Amniotic epithelial cell (primary cell): ENCODE results near the gene MORN2.

Source experiments
- DNase-seq: peaks from one replicate; pipeline ENCODE4 v3.0.0-alpha.2; 2010; ENCODE audit warnings: low read depth

MORN2 gene

GRCh38 chr2:38889575-38889974 lies 13.8 kb downstream of the MORN2 start, which contains the start of gene ARHGEF33:
TSS of gene ARHGEF33 (plus strand) at chr2:38889875. CDS start at chr2:38919448, 29,573 bp downstream.
- no peak for DNase-seq

GRCh38 chr2:38892819-38893218 lies 17.0 kb downstream of the MORN2 start:
- DNase-seq: no peak

GRCh38 chr2:38898256-38898655 lies 22.5 kb downstream of the MORN2 start:
- DNase-seq: no peak

- no peak for DNase-seq
These were observed 24.9 kb downstream of the MORN2 start for GRCh38 chr2:38900726-38901125.

DNA sequence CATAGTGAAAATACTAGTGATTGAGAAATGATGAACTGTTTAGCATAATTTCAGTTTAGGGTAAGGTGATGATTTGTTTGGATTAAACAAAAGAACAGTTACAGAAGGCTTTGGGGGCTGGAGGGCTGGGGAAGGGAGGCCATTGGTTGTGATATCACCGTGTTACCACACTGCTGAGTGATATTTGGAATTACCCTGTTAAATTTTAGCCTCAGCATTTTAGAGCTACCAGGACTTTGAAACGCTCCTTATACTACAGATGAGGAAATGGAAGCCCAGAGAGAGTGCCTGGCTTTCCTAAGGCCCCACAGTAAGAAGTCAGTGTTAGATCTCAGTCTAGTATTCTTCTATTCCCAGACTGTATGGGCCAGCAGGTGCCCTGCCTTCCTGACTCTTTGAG lies 29.5 kb downstream of the MORN2 start:
- DNase-seq: no peak

- DNase-seq: no peak
These were observed 31.5 kb downstream of the MORN2 start for GRCh38 chr2:38907242-38907641.

DNA sequence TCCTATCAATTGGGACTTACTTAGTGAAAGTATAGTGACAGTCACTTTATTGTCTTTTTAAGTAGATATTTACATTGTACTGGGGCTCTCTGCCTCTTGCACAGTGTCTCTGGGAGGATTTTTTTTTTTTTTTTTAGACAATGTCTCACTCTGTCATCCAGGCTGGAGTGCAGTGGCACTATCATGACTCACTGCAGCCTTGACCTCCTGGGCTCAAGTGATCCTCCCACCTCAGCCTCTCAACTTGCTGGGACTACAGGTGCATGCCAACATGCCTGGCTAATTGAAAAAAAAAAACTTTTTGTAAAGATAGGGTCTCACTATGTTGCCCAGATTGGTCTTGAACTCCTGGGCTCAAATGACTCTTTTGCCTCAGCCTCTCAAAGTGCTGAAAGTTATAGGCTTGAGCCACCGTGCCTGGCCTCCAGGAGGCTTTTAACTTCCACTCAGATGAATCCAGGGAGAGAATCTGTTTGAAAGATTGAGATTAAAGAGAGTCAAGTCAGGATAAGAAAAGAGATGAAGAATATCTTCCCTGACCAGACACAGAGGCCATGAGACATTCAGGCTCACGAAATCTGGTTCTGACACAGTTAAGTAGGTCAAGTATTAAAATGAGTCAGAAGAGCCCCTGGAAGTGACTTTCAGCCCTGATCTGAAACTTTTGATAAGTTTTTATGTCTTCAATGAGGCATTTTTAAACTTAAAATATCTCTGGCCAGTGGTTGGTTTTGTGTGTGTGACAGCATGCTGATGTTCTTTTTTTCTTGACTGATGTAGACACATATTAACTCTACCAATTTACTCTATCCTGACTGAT lies 32.2 kb downstream of the MORN2 start:
- DNase-seq: peak; percentile 36

DNA sequence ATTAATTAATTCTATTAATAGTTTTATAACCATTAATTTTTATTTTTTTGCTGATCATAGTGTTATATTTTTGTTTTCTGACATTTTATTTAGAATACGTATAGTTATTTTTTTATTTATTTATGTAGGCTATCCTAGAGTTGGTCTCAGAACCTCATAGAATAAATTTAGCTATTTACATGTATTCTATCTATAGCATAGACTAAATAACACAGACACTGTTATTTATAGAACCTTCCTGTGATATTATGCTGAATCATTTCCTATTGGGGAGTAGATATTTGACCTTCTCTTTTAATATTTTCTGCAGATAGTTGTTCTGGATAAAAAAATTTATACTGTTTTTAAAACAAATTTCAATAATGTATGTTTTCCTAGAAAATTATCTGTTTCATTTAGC lies 34.1 kb downstream of the MORN2 start:
- DNase-seq: no peak

- no peak for DNase-seq
These were observed 35.4 kb downstream of the MORN2 start for GRCh38 chr2:38911191-38911590.

GRCh38 chr2:38912619-38913018 lies 36.8 kb downstream of the MORN2 start:
- DNase-seq: no peak

- DNase-seq: no peak
These were observed 46.6 kb downstream of the MORN2 start for GRCh38 chr2:38922389-38922788.

DNA sequence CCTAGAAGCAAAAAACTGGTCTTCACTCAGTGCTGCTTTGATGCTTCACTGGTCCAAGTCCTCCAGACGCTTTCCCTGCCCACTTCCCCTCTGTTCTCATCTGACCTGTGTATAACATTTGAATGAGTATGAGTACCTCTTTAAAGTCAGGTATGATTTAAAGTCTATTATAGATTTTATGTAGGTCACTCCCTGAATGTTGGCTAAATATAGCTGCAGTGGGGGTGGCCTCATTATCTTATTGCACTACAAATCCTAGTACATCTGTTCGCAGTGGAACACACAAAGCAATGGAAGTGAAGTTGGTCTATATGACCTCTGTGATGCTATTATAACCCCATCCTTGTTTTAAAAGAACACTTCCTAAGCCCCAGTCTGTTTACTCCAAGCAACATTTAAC lies 47.1 kb downstream of the MORN2 start:
- no peak for DNase-seq

DNA sequence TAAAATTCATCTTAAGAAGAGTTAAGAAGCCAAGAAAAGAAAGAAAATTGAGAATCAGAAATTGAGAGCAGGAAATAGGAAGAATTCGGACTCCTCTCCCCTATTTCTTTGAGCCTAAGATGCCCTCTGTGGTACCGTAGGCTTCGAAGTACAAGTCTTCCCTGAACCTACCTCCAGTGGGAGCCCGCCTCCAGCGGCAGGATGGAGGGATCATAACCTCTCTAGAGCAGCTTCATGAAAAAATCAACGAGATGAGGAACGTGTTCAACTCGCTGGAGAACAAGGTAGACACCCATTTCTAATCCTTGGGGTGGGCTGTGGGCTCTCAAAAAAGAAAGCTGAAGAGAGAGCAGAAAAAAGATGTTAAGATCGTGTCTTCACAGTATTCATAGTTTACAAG lies 50.2 kb downstream of the MORN2 start:
- peak; percentile 17 for DNase-seq

- no peak for DNase-seq
These were observed 54.8 kb downstream of the MORN2 start for GRCh38 chr2:38930600-38930999.
